Measurements from ENCODE around the gene SMYD2. TPM values are rescaled to one million over a fixed set of nuclear protein-coding genes. Genes with fewer than 3 reads are reported as not detected.

SMYD2 gene
- total RNA-seq, 1 experiment from 2014 or later, result 27.2 TPM

DNA sequence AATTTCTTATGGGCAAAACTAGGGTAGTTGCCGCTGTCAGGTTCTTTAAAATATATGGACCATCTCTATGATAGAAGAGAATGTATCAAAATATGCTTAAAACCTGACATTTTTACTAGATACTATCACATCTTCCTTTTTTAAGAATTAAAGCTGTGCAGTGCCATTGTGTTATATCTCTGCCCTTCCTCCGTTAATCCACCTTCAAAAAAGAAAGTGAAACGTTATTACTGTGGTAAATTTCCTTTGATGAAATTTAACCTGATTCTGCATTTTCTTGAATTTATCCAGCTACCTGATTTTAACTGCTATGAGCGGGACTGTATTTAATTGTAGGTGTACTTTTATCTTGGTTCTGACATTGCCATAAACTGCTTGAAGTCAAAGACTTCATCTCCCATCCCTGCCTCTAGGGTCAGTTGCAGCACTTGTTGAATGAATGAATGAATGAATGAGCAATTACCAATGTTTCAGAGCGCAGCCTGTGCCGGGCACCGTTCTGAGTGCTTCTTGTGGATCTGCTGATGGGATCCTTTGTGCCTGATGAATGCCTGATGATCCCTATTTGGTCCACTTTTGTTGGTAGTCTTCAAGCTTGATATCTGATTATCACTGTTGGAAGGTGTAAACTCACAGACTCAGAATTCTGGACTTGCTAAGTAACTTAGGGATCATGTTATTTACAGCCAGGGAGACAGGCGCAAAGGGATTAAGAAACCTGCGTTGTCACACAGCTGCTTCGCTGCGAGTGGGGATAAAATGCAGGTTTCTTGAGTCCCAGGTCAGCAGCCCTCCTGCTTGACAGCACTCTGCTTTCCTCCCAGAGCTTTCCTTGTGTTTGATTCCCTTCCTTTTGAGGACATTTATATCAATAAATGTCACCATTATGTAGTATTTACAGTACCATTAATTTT is 30.1 kb downstream of the SMYD2 start:
- TF ChIP-seq POLR2AphosphoS5 (IDR thresholded peaks at IDR 0.05; ENCODE audit: low read depth, low read length) (no peak), ZFX (IDR thresholded peaks at IDR 0.05) (no peak)
- CTCF ChIA-PET, result interaction anchor here (1.3 to 2.1 kb wide), 2 partner anchors 18 to 21 kb away, joined by 3 to 5 read pairs; no protein-coding TSS in a partner anchor
- no peak for ATAC-seq
- DNase-seq (ENCODE audit: low read depth, low spot score), result no peak
- H3K27ac ChIP-seq (ENCODE audit: low read depth, low read length), result no peak overlapping the region
- intact Hi-C loops (cut with micrococcal nuclease), result no loop called here
- H3K36me3 ChIP-seq (ENCODE audit: control insufficient read depth in 1 of 2, insufficient read depth in 2 of 2, low read length in 2 of 2), result no peaks in the 10 kb centered on the region
- no peak overlapping the region for H3K9ac ChIP-seq (ENCODE audit: low read length)
- H3K4me3 ChIP-seq (replicated peaks in 1 of 2; ENCODE audit: low read depth in 1 of 2, low read length in 2 of 2), result no peak overlapping the region
- H3K27me3 ChIP-seq (ENCODE audit: insufficient read depth, low read length), result no peaks in the 10 kb centered on the region
- no peaks in the 10 kb centered on the region for H4K20me1 ChIP-seq (ENCODE audit: insufficient read depth)
- H3K4me1 ChIP-seq (ENCODE audit: control insufficient read depth in 1 of 2, insufficient read depth in 2 of 2, low read length in 2 of 2), result no peaks in the 10 kb centered on the region
- H3K9me3 ChIP-seq (ENCODE audit: control insufficient read depth in 1 of 2, insufficient read depth in 1 of 2, low read depth in 1 of 2, low read length in 2 of 2), result no peaks in the 10 kb centered on the region
- no peaks in the 10 kb centered on the region for H3K79me2 ChIP-seq (ENCODE audit: insufficient read depth, low read length)
- POLR2A ChIA-PET, result no interaction called here
- no peaks in the 10 kb centered on the region for H3K9me2 ChIP-seq (ENCODE audit: insufficient read depth)
- BruUV-seq (replicated peaks), result no TSS peak
- no peak overlapping the region for H2AFZ ChIP-seq (ENCODE audit: low read depth, low read length, poor library complexity, severe bottlenecking)
- H3K4me2 ChIP-seq (ENCODE audit: low read length), result no peak overlapping the region
- RAD21 ChIA-PET (ENCODE audit: low non-redundant PET in 1 of 2, low total read pairs in 2 of 2, uncharacterized antibody in 2 of 2, unreplicated experiment in 2 of 2), result no interaction called here

GRCh38 chr1:214312530-214313051 is 31.6 kb downstream of the SMYD2 start:
- no peaks in the 10 kb centered on the region for H4K20me1 ChIP-seq (ENCODE audit: insufficient read depth)
- ATAC-seq (no peak), DNase-seq (ENCODE audit: low read depth, low spot score) (no peak)
- H3K9ac ChIP-seq (ENCODE audit: low read length), result no peak overlapping the region
- POLR2A ChIA-PET, result no interaction called here
- CTCF ChIA-PET, result interaction anchor here (2.1 kb wide), 1 partner anchor 19 kb away, joined by 5 read pairs; no protein-coding TSS in a partner anchor
- H2AFZ ChIP-seq (ENCODE audit: low read depth, low read length, poor library complexity, severe bottlenecking), result no peak overlapping the region
- H3K79me2 ChIP-seq (ENCODE audit: insufficient read depth, low read length), result no peaks in the 10 kb centered on the region
- H3K4me3 ChIP-seq (replicated peaks in 1 of 2; ENCODE audit: low read depth in 1 of 2, low read length in 2 of 2), result no peak overlapping the region
- intact Hi-C loops (cut with micrococcal nuclease), result no loop called here
- H3K36me3 ChIP-seq (ENCODE audit: control insufficient read depth in 1 of 2, insufficient read depth in 2 of 2, low read length in 2 of 2), result no peaks in the 10 kb centered on the region
- RAD21 ChIA-PET (ENCODE audit: low non-redundant PET in 1 of 2, low total read pairs in 2 of 2, uncharacterized antibody in 2 of 2, unreplicated experiment in 2 of 2), result no interaction called here
- no peaks in the 10 kb centered on the region for H3K4me1 ChIP-seq (ENCODE audit: control insufficient read depth in 1 of 2, insufficient read depth in 2 of 2, low read length in 2 of 2)
- no peaks in the 10 kb centered on the region for H3K9me3 ChIP-seq (ENCODE audit: control insufficient read depth in 1 of 2, insufficient read depth in 1 of 2, low read depth in 1 of 2, low read length in 2 of 2)
- BruUV-seq (replicated peaks), result no TSS peak
- H3K27ac ChIP-seq (ENCODE audit: low read depth, low read length), result no peak overlapping the region
- no peak overlapping the region for H3K4me2 ChIP-seq (ENCODE audit: low read length)
- H3K27me3 ChIP-seq (ENCODE audit: insufficient read depth, low read length), result no peaks in the 10 kb centered on the region
- no peaks in the 10 kb centered on the region for H3K9me2 ChIP-seq (ENCODE audit: insufficient read depth)
- TF ChIP-seq CBX3 (IDR thresholded peaks at IDR 0.05; ENCODE audit: low read depth) (no peak), EZH2phosphoT487 (IDR thresholded peaks at IDR 0.05; ENCODE audit: borderline replicate concordance) (no peak), EGR1 (IDR thresholded peaks at IDR 0.05; ENCODE audit: low read depth) (no peak), CEBPB (IDR thresholded peaks at IDR 0.05; ENCODE audit: low read depth) (no peak), POLR2AphosphoS5 (IDR thresholded peaks at IDR 0.05; ENCODE audit: low read depth, low read length) (no peak), REST (IDR thresholded peaks at IDR 0.05; ENCODE audit: low read depth) (no peak), ZNF274 (IDR thresholded peaks at IDR 0.05; ENCODE audit: low read depth, low read length) (no peak)
- TF ChIP-seq, protein P1, sequence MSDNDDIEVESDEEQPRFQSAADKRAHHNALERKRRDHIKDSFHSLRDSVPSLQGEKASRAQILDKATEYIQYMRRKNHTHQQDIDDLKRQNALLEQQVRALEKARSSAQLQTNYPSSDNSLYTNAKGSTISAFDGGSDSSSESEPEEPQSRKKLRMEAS (IDR thresholded peaks at IDR 0.05), result no peak
- TF ChIP-seq, protein P2, sequence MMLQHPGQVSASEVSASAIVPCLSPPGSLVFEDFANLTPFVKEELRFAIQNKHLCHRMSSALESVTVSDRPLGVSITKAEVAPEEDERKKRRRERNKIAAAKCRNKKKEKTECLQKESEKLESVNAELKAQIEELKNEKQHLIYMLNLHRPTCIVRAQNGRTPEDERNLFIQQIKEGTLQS (IDR thresholded peaks at IDR 0.05), result no peak
